Uterus (tissue), 2 donors: Measurements from ENCODE around the gene CC2D1A.

Experiments
- CTCF ChIP-seq, 4 experiments: fragments of 200-600 bp in 2 of 4; fragments of 450-650 bp in 2 of 4; sonication (generic) in 2 of 4; IDR thresholded peaks; one replicate each; pipeline ENCODE4 v1.5.1; 2016 to 2019; ENCODE audit warnings: antibody characterized with exemption in 4 of 4, mild to moderate bottlenecking in 2 of 4, moderate library complexity in 1 of 4
- POLR2A ChIP-seq, 2 donors: fragments of 450-650 bp; IDR thresholded peaks; one replicate each; pipeline ENCODE4 v1.6.1; 2016; ENCODE audit warnings: antibody characterized with exemption in 2 of 2, mild to moderate bottlenecking in 1 of 2, moderate library complexity in 1 of 2

- no peak for TF ChIP-seq CTCF (IDR thresholded peaks at IDR 0.05)
- TF ChIP-seq POLR2A (IDR thresholded peaks at IDR 0.05): no peak
Observed at GRCh38 chr19:13957051-13957450, 51.0 kb downstream of the CC2D1A start.
